Panc1 (cell line): Measurements from ENCODE around the gene NDC1. TPM values are rescaled to one million over a fixed set of nuclear protein-coding genes. Genes with fewer than 3 reads are reported as not detected.

Source experiments
- ATAC-seq: fragments of 200-7000 bp; cut with Tn5 transposase; 2 replicates; pipeline ENCODE4 v1.9.1; 2020; ENCODE audit warnings: mild to moderate bottlenecking, moderate library complexity
- BruUV-seq: library from RNA; stranded (reverse); fragments of 400-500 nt; replicated peaks from 2 replicates; lab custom pipeline; 2021; lab: Mats Ljungman, UMichigan
- CTCF ChIA-PET: fragments of 300-600 bp; sonication (Branson Sonifier 250); formaldehyde crosslinking; loops from one replicate; lab custom pipeline; 2022; ENCODE audit warnings: antibody characterized with exemption; lab: Charles Lee
- POLR2A ChIA-PET: fragments of 300-600 bp; sonication (Branson Sonifier 250); formaldehyde crosslinking; loops from one replicate; lab custom pipeline; 2022; ENCODE audit warnings: antibody characterized with exemption; lab: Charles Lee
- DNase-seq: peaks from one replicate; pipeline ENCODE4 v3.0.0-alpha.2; 2010; ENCODE audit warnings: low read depth, low spot score
- H3K27ac ChIP-seq: 2 replicates; pipeline ENCODE4 v1.5.1; 2011; ENCODE audit warnings: mild to moderate bottlenecking, low read length, inconsistent platforms
- H3K27me3 ChIP-seq: fragments of 200-500 bp; sonication (Bioruptor generic); 2 replicates; pipeline ENCODE4 v1.6.0; 2014; ENCODE audit warnings: low read length, inconsistent platforms; ENCODE audit not compliant: control insufficient read depth, insufficient read depth
- H3K36me3 ChIP-seq: fragments of 200-500 bp; sonication (Bioruptor generic); 2 replicates; pipeline ENCODE4 v1.5.1; 2014; ENCODE audit warnings: inconsistent platforms, mild to moderate bottlenecking, low read length, moderate library complexity; ENCODE audit not compliant: control insufficient read depth, insufficient read depth
- H3K4me1 ChIP-seq: 2 replicates; pipeline ENCODE4 v1.5.1; 2011; ENCODE audit warnings: inconsistent platforms, mild to moderate bottlenecking, low read length, moderate library complexity; ENCODE audit not compliant: control insufficient read depth, insufficient read depth
- H3K4me3 ChIP-seq, 2 experiments: 2 replicates each; pipeline ENCODE4 v1.5.1; 2011 to 2012; ENCODE audit warnings: low read depth in 2 of 2, low read length in 2 of 2, mild to moderate bottlenecking in 2 of 2, inconsistent platforms in 1 of 2, moderate library complexity in 1 of 2
- H3K9me3 ChIP-seq: fragments of 200-500 bp; sonication (Bioruptor generic); 2 replicates; pipeline ENCODE4 v1.5.1; 2014; ENCODE audit warnings: low read depth, mild to moderate bottlenecking, inconsistent platforms, low read length, moderate library complexity; ENCODE audit not compliant: control insufficient read depth, insufficient read depth
- CTCF ChIP-seq: fragments of 450-650 bp; IDR thresholded peaks from 2 replicates; pipeline ENCODE4 v1.5.1; 2017; ENCODE audit warnings: mild to moderate bottlenecking
- POLR2AphosphoS5 ChIP-seq: IDR thresholded peaks from 2 replicates; pipeline ENCODE4 v1.6.1; 2012; ENCODE audit warnings: mild to moderate bottlenecking, low read depth, low read length, moderate library complexity
- SIN3A ChIP-seq: IDR thresholded peaks from 2 replicates; pipeline ENCODE4 v1.6.1; 2012; ENCODE audit warnings: low read depth, mild to moderate bottlenecking, low read length, moderate library complexity, borderline replicate concordance; ENCODE audit not compliant: insufficient read depth
- TCF7L2 ChIP-seq: IDR thresholded peaks from 2 replicates; pipeline ENCODE4 v1.6.1; 2011; ENCODE audit warnings: mild to moderate bottlenecking, low read depth, low read length, inconsistent platforms
- in situ Hi-C: cut with HindIII; loops from 2 replicates; pipeline ENCODE4 v1.10.0; 2016; ENCODE audit warnings: low sequenced_read_pairs, low pct_unique_long_range_greater_than_20kb
- intact Hi-C: fragments of 100-400 bp; cut with micrococcal nuclease; formaldehyde crosslinking; loops from one replicate; pipeline ENCODE4 v1.10.0; 2022; ENCODE audit not compliant: unreplicated experiment
- total RNA-seq: library from RNA; stranded (reverse); gene quantifications from one replicate; pipeline ENCODE4 v1.2.1, GENCODE V29; 2021; ENCODE audit not compliant: unreplicated experiment
- TF ChIP-seq, protein P1 (sequence below), 2 experiments: IDR thresholded peaks; 2 replicates each; pipeline ENCODE4 v1.6.1; 2011 to 2012; ENCODE audit warnings: low read depth in 2 of 2, control low read depth in 1 of 2, low read length in 1 of 2, mild to moderate bottlenecking in 1 of 2, moderate library complexity in 1 of 2; ENCODE audit not compliant: insufficient read depth in 1 of 2

The NDC1 gene
- total RNA-seq, 1 experiment from 2014 or later, result 44.4 TPM

GRCh38 chr1:53771648-53772047 is 66.4 kb downstream of the NDC1 start:
- H3K27me3 ChIP-seq, result no peaks in the 10 kb centered on the region
- in situ Hi-C loops, result no loop called here
- ChIA-PET POLR2A (no interaction called here), CTCF (interaction anchor here (0.6 kb wide), 1 partner anchor 378 kb away, joined by 3 read pairs; no protein-coding TSS in a partner anchor)
- peaks cover 27% of the 10 kb centered on the region for H3K36me3 ChIP-seq
- no peak overlapping the region for H3K4me3 ChIP-seq
- TF ChIP-seq, protein P1, sequence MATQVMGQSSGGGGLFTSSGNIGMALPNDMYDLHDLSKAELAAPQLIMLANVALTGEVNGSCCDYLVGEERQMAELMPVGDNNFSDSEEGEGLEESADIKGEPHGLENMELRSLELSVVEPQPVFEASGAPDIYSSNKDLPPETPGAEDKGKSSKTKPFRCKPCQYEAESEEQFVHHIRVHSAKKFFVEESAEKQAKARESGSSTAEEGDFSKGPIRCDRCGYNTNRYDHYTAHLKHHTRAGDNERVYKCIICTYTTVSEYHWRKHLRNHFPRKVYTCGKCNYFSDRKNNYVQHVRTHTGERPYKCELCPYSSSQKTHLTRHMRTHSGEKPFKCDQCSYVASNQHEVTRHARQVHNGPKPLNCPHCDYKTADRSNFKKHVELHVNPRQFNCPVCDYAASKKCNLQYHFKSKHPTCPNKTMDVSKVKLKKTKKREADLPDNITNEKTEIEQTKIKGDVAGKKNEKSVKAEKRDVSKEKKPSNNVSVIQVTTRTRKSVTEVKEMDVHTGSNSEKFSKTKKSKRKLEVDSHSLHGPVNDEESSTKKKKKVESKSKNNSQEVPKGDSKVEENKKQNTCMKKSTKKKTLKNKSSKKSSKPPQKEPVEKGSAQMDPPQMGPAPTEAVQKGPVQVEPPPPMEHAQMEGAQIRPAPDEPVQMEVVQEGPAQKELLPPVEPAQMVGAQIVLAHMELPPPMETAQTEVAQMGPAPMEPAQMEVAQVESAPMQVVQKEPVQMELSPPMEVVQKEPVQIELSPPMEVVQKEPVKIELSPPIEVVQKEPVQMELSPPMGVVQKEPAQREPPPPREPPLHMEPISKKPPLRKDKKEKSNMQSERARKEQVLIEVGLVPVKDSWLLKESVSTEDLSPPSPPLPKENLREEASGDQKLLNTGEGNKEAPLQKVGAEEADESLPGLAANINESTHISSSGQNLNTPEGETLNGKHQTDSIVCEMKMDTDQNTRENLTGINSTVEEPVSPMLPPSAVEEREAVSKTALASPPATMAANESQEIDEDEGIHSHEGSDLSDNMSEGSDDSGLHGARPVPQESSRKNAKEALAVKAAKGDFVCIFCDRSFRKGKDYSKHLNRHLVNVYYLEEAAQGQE (IDR thresholded peaks at IDR 0.05; ENCODE audit: insufficient read depth in 1 of 2, low read depth in 2 of 2, low read length in 1 of 2), result no peak
- no peak for TF ChIP-seq TCF7L2
- TF ChIP-seq CTCF, result no peak
- no peak for TF ChIP-seq POLR2AphosphoS5
- no peak for TF ChIP-seq SIN3A
- ATAC-seq (no peak), DNase-seq (peak; percentile 15)
- intact Hi-C loops, result no loop called here
- no TSS peak for BruUV-seq
- no peaks in the 10 kb centered on the region for H3K9me3 ChIP-seq
- H3K27ac ChIP-seq, result no peak overlapping the region
- no peaks in the 10 kb centered on the region for H3K4me1 ChIP-seq

DNA sequence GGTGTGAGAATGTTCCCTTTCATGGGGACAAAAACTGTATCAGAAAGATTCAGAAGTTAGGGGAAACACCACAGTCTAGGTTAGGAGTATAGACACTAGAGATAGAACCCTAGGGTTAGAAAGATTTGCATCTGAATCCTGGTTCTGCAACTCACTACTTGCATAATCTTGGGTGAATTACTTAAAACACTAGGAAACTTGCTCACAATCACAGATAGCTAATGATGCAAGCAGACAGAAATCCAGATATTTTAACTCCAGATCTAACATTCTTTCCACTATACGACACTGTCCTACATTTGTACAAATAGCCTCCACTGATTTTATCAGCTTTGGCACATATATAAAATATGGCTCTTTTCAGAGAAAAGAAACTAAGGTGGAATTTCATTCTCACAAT is 68.3 kb downstream of the NDC1 start:
- in situ Hi-C loops (no loop called here), intact Hi-C loops (no loop called here)
- Histone ChIP-seq H3K4me3 (no peak overlapping the region), H3K27ac (no peak overlapping the region), H3K27me3 (no peaks in the 10 kb centered on the region), H3K36me3 (peaks cover 24% of the 10 kb centered on the region), H3K9me3 (no peaks in the 10 kb centered on the region), H3K4me1 (no peaks in the 10 kb centered on the region)
- DNase-seq (no peak), ATAC-seq (no peak)
- no TSS peak for BruUV-seq
- ChIA-PET POLR2A (no interaction called here), CTCF (no interaction called here)
- TF ChIP-seq SIN3A (no peak), POLR2AphosphoS5 (no peak), TCF7L2 (no peak), CTCF (no peak)
- TF ChIP-seq, protein P1 (IDR thresholded peaks at IDR 0.05; ENCODE audit: insufficient read depth in 1 of 2, low read depth in 2 of 2, low read length in 1 of 2), result no peak
